ENCODE results near the gene PADI2. TPM values are rescaled to one million over a fixed set of nuclear protein-coding genes. Genes with fewer than 3 reads are reported as not detected.
A peak's percentile ranks its signal among the peaks of the same experiment; 100 is the strongest.

Gene PADI2
- total RNA-seq, 6 donors from 2014 or later = 1.9 to 25.2 (median 4.9) TPM

- 6 to 9% methylated on average over 12 of the region's 12 CpGs for WGBS, 2 donors
Measured at GRCh38 chr1:17053086-17053684, 66.1 kb downstream of the PADI2 start.

GRCh38 chr1:17052641-17053040 lies 66.6 kb downstream of the PADI2 start:
- peak overlapping the region in 3 of 4 donors; percentile 65 to 98 (median 90) for H3K4me3 ChIP-seq
- H3K27ac ChIP-seq = peak overlapping the region in 2 of 4 donors; percentile 84 to 94
- no peak for TF ChIP-seq POLR2AphosphoS5 (IDR thresholded peaks at IDR 0.05)
- no peak for TF ChIP-seq CTCF (IDR thresholded peaks at IDR 0.05)
- no peak for TF ChIP-seq POLR2A (IDR thresholded peaks at IDR 0.05)
- no peak for TF ChIP-seq EP300 (IDR thresholded peaks at IDR 0.05)
- no peaks in the 10 kb centered on the region for H3K27me3 ChIP-seq
- DNase-seq = no peak
- H3K4me1 ChIP-seq = peaks cover 14 to 26% (median 18%) of the 10 kb centered on the region in 4 donors
- no peaks in the 10 kb centered on the region for H3K9me3 ChIP-seq
- no peak for ATAC-seq (ENCODE audit: low FRiP score in 2 of 2)
- H3K36me3 ChIP-seq = peaks cover 6 to 22% (median 13%) of the 10 kb centered on the region in 4 donors

More at GRCh38 chr1:17053086-17053684, 66.1 kb downstream of the PADI2 start:
- DNase-seq (no peak), ATAC-seq (ENCODE audit: low FRiP score in 2 of 2) (no peak)
- peaks cover 6 to 22% (median 13%) of the 10 kb centered on the region in 4 donors for H3K36me3 ChIP-seq
- H3K4me1 ChIP-seq = peaks cover 14 to 26% (median 18%) of the 10 kb centered on the region in 4 donors
- H3K9me3 ChIP-seq = no peaks in the 10 kb centered on the region
- peak overlapping the region; percentile 65 to 98 (median 94) for H3K4me3 ChIP-seq
- TF ChIP-seq CTCF (IDR thresholded peaks at IDR 0.05) = no peak
- TF ChIP-seq POLR2AphosphoS5 (IDR thresholded peaks at IDR 0.05) = no peak
- no peak for TF ChIP-seq EP300 (IDR thresholded peaks at IDR 0.05)
- TF ChIP-seq POLR2A (IDR thresholded peaks at IDR 0.05) = no peak
- no peaks in the 10 kb centered on the region for H3K27me3 ChIP-seq
- H3K27ac ChIP-seq = peak overlapping the region; percentile 84 to 94 (median 89)

GRCh38 chr1:17052038-17052437 lies 67.2 kb downstream of the PADI2 start:
- Histone ChIP-seq H3K4me3 (no peak overlapping the region), H3K27ac (no peak overlapping the region), H3K36me3 (peaks cover 6 to 22% (median 13%) of the 10 kb centered on the region in 4 donors), H3K27me3 (no peaks in the 10 kb centered on the region), H3K9me3 (no peaks in the 10 kb centered on the region), H3K4me1 (peaks cover 14 to 26% (median 18%) of the 10 kb centered on the region in 4 donors)
- DNase-seq (no peak), ATAC-seq (ENCODE audit: low FRiP score in 2 of 2) (no peak)
- WGBS, 2 donors = 71% methylated on average over 1 of the region's 1 CpG
- no peak for TF ChIP-seq POLR2A (IDR thresholded peaks at IDR 0.05)
- TF ChIP-seq EP300 (IDR thresholded peaks at IDR 0.05) = no peak
- no peak for TF ChIP-seq POLR2AphosphoS5 (IDR thresholded peaks at IDR 0.05)
- TF ChIP-seq CTCF (IDR thresholded peaks at IDR 0.05) = no peak

DNA sequence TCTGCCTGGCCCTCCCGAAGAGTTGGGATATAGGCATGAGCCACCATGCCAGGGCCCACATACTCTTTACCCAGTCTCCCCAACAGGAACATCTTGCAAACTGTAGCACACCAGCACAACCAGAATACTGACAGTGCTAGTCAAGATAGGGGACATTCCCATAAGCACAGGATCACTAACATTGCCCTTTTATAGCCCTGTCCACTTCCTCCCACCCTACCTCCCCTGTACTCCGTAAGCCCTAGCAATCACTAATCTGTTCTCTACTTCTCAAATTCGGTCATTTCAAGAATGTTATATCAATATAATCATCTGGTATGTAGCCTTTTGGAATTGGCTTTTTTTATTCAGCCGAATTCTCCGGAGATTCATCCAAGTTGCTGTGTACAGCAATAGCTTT lies 71.3 kb downstream of the PADI2 start:
- ATAC-seq (ENCODE audit: low FRiP score in 2 of 2) = no peak
- WGBS, 2 donors = 91 to 95% methylated on average over 5 of the region's 5 CpGs

More for the DNA sequence above, 71.3 kb downstream of the PADI2 start:
- Histone ChIP-seq H3K4me1 (peaks cover 20 to 32% (median 24%) of the 10 kb centered on the region in 4 donors), H3K27ac (no peak overlapping the region), H3K4me3 (no peak overlapping the region), H3K9me3 (no peaks in the 10 kb centered on the region), H3K36me3 (peaks cover 13 to 43% (median 29%) of the 10 kb centered on the region in 4 donors), H3K27me3 (no peaks in the 10 kb centered on the region)
- TF ChIP-seq CTCF (IDR thresholded peaks at IDR 0.05) (no peak), EP300 (IDR thresholded peaks at IDR 0.05) (no peak), POLR2AphosphoS5 (IDR thresholded peaks at IDR 0.05) (no peak), POLR2A (IDR thresholded peaks at IDR 0.05) (no peak)
- no peak for DNase-seq

Data from upper lobe of left lung (tissue), 6 donors.